GM12801 (cell line): ENCODE data around the gene TOX2.

Experiments
- CTCF ChIP-seq: IDR thresholded peaks from one replicate; pipeline ENCODE4 v1.5.1; 2011; ENCODE audit warnings: control low read depth; ENCODE audit not compliant: insufficient read length; ENCODE audit errors: extremely low read depth

TOX2 gene

DNA sequence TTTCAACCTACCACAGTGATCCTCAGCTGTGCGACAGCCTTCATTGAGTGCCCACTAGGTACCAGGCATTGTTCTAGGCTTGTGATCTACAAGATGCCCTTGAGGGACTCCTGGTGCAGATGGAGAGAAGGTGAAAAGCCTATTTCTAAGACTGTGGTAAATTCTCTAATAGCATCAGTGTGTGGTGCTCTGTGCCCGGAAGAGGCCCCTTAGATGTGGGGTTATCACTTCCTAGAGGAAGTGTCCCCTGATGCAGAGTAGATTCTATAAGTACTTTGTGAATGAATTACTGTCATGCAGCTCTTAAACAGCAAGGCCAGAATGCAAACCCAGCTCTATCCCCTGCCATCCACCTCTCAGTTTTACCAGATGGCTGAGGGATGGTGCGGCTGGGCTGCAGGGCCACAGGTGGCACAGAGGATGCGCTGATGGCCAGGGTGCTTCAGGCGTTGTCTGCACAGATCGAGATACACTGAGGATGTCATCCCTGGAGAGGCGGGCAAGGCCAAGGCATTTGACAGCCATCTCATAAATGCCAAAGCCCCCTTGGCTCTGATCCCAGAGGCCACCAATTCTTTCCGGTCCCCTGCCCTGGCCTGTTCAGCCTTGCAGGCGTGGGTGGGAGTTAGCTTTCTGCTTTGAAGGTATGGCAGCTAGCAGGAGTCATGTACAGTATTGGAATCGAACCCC, 96.7 kb downstream of the TOX2 start:
- TF ChIP-seq CTCF, result no peak

- TF ChIP-seq CTCF, result no peak
Measured at GRCh38 chr20:44012466-44013226, 98.0 kb downstream of the TOX2 start.

GRCh38 chr20:44014807-44015732, 100.4 kb downstream of the TOX2 start:
- no peak for TF ChIP-seq CTCF

- no peak for TF ChIP-seq CTCF
Measured at GRCh38 chr20:44015733-44016103, 101.1 kb downstream of the TOX2 start.

GRCh38 chr20:44016525-44016924, 101.9 kb downstream of the TOX2 start:
- TF ChIP-seq CTCF, result no peak

DNA sequence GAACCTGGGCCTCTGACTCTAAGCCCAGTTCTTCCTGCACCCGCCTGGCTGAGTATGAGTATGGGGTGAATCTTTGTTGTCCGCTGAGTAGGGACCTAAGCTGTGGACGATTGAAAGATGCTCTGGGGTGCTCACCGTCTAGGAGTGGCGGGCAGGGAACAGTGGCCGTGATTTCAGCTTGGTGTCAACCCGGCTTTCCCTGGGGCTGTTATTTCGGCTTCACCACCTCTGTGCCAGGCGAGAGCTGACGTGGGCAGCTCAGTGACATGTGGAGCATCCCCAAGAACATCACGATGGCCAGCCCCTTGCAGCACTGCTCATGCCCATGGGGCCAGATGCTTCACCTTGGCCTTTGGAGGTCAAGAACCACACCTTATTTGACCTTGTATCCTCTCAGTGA, 102.6 kb downstream of the TOX2 start:
- TF ChIP-seq CTCF, result no peak

GRCh38 chr20:44017905-44018258, 103.2 kb downstream of the TOX2 start:
- no peak for TF ChIP-seq CTCF
